GM18511 (cell line): ENCODE results near the gene HEG1.

Experiments
- ATAC-seq: cut with Tn5 transposase; IDR thresholded peaks from one replicate; pipeline ENCODE4 v1.9.1; 2021; ENCODE audit warnings: mild to moderate bottlenecking, moderate library complexity; ENCODE audit not compliant: unreplicated experiment

The HEG1 gene

DNA sequence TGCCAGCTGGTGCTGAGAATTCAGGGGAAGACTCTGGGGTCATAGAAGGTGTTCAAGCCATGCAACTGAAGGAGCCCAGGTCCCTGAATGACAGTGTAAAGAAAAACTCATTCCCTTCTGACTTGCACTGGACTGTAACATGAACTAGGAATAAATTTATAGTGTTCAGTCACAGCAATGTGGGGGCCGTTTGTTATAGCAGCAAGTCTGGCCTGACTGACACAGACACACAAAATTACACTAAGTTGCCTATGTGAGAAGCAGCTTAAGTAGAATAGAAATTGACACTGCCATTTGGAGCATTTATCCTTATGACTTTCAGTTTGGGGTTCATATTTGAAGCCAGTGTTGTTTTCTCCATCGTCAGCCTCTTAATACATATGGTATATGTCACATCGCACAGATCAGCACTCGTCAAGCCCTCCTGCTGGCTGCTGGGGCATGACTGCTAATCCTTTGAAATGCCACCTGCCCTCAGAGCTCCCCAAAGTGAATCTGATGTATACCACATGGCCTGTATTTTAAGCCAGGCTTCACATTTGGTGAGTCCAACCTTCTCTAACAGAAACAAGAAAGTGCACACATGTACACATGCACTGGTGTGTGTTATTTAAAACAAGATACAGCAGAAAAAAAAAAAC, 17.1 kb upstream of the HEG1 start:
- no peak for ATAC-seq

DNA sequence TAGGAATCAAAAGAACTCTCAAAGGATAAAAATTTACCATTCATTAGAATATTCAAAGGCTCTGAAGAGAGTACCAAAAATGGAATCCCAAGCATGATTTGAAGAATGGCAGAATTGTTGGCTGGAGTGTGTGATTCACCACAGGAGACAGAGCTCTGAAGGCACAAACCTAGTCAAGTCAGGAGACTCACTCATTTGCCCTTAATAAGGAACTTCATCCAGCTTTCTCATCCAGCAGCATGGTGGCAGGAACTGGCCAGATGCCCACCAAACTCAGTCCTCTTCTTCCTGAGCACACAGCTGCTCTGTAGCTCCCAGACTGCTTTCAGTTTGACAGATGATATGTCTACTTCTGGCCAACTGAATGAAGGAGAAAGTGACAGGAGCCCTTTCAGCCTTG, 16.5 kb upstream of the HEG1 start:
- ATAC-seq = no peak

DNA sequence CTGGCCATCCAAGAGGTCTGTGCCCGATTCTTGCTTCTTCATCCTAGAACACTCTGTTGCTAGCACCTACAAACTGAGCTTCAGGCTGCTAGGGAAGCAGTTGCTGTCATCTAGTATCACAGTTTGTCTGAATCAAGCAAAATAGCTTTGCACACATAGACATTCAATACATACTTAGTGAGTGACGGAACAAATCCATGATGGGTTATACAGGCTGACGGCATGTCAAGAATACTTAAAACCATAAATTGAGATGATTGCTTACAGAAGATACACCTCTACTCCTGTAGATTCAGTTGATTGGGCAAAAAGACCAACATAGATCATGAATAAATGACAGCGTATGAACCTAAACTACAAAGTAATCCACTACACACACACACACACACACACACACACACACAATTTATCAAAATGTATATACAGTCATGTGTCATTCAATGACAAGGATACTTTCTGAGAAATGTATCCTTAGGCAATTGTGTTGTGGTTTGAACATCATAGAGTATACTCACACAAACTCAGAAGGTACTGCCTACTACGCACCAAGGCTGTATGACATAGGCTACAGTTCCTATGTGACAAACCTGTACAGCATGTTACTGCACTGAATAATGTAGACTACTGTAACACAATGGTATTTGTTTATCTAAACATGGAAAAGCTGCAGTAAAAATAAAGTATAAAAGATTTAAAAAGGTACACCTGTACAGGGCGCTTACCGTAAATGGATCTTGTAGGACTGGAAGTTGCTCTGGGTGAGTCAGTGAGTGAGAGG, 14.4 kb upstream of the HEG1 start:
- ATAC-seq = no peak

DNA sequence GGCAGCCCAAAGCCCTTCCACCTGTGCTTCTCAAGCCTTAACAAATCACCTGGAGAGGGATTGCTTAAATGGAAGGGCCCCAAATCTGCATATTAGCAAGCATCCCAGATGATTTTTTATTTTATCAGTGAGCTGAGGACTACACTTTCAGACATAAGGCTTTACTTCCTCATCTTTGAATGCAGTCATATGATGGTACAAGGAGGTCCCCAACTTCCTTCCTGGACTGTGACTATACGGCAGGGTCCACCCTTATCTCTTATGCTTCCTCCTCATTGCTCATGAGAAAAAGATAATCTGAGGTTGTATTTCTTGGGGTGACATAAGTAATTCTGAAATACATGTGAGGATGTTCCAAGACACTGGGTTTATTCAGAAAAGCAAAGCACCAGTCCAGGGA, 13.7 kb upstream of the HEG1 start:
- ATAC-seq = no peak

DNA sequence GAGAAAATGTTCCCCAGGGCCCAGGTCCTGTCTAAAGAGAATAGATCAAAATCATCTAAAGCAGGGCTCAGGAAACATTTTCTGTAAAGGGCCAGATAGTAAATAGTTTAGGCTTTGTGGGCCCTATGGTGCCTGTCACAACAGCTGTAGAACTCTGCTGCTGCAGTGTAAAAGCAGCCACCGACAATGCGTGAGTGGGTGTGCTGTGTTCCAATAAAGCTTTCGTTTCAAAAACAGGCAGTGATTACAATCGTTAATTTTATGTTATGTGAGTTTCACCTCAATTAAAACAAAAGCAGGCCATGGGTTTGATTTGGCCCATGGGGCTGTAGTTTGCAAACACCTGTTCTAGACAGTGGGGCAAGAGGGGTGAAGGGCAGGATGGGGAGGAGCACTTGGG, 12.5 kb upstream of the HEG1 start:
- ATAC-seq = no peak

DNA sequence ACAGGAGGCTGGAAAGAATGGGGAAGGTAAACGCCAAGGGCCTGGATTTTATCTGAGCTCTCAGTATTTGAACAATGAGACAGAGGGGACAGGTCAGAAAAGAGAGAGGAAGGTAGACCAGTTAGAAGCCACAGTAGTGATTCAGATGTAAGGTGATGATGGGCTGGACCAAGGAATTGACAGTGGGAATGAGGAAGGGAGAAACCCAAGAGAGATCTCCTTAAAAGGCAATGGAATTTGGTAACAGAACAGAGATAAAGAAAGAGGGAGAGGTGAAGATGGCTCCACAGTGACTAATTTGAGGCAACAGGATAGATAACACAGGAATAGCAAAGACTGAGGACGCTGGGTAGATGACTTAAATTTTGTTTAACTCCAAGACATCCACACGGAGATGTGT, 11.4 kb upstream of the HEG1 start:
- ATAC-seq = no peak

DNA sequence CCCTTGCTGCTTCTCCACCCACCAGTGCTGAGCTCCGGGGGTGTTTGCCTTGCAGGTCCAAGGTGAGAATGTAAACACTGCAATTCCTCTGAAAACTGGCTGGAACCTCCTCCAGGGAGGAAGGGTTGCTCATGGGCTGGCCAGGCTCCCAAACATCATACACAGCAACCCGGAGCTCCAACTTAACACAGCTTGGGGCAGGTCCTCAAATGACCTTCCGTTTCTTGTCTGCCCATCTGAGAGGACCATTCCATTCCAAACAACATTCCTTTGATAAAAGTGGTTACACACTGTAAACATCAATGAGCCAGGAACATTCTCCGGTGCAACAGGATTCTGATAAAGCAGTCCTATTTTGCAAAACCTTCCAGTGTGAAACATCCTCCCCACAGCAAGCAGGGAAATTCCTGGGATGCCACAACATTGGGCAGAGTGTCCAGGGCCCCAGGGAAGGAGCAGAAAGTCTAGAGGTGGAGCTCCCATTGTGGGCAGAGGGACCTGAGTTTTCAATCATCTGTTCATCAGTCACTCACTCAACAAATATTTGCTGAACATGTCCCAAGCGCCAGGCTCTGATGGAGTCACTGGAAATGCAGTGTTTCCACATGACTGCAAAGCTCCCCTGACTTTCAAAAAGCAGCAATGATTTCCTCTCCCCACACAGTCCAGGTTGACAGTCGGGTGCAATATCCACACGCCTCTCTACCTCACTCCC, 7.3 kb upstream of the HEG1 start:
- no peak for ATAC-seq

DNA sequence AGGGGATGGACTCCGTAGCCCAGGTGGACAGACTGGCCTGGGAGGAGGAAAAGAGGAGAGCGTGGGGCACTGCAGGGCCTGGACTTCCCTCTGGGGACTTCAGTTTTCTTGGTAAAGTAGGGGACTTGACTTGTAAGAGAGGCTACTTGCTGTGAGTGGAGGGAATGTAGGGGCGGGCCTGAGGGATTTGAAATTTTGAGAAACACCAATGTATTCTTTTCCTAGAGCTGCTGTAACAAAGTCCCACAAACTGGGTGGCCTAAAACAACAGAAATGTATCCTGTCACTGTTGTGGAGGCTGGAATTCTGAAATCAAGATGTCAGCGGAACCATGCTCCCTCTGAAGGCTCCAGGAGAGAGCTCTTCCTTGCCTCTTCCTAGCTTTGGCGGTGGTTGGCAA, 5.8 kb upstream of the HEG1 start:
- no peak for ATAC-seq

DNA sequence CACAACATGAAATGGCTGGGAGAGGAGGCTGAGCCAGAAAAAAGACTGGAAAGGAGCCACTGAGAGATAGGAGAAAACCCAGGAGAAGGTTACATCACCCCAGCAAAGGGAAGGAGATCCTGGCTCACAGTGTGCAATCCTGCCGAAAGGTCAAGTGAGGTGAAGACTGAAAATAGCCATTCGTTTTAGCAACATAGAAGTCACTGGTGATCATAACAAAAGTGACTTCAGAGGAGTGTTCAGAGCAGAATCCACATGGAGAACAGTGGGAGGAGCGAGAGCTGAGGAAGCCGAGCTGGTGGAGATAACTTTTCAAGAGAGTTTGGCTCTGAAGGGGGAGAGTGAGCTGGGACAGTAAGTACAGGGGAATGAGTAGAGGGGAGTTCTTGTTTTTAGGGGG, 5.4 kb upstream of the HEG1 start:
- no peak for ATAC-seq

DNA sequence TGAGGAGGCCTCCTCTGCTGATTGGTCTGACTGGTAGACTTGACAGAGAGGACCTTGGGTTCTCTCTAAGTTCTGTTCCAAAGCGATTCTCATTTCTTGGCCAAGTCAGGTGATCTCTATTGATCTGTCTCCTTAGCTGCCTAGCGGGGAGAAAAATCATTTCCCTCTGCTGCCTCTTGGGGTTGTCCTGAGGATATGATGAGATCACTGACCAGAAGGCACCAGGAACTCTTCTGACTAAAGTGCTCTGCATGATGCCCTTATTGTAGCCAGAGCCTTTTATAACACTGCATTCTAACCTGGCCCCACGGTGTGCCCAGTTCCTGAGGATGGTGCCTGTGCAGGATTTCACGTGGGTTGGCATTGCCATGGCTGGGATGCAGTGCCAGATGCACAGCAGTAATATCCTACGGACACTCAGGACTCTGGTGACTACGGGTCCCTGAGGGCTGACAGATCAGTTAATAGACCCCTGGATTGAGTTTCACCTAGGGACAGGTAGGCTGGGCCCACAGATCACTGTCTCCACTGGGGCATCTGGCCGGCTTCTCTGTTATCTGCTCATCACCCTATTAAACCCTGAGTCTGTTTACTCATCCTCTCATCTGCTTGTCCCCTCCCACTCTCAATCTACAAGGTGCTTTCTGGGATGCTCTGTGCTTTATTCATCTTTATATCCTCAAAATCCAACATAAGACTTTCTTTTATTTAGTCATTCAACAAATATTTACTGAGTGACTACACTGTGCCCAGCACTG, 3.9 kb upstream of the HEG1 start:
- ATAC-seq = no peak

DNA sequence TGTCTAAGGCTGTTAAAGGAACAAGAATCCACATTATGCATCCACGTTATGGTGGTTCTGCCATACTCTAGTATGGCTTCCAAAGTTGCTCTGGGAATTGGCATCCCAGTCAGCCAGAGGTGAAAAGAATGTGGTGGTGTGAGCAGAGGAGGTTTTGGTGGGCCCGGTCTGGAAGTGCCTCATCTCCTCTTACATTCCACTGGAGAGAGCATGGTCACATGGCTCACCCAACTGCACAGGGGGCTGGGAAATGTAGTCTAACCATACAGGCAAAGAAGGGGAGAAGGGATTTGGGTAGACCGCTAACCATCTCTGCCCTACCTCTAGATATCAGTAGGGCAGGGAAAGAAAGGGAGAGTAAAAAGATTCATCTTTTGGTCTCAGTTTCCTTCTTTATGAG, 3.2 kb upstream of the HEG1 start:
- ATAC-seq = no peak

DNA sequence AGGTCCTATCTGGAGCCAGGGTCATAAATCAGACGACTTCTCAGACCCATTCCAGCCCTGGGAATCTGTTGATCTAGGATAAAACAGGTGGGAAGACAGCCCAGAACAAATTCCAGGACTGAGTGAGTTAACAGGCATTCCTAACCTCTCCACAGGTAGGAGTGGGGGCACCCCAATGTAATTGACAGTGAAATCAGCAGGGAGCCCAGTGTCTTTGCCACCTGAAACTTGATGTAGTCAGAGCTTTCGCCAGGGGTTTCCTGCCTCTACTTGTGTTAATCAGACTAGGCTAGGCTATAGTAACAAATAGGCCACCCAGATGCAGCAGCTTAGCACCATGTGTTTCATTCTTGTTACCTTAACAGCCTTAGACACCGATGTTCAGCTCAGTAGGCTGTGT, 2.7 kb upstream of the HEG1 start:
- ATAC-seq = no peak

DNA sequence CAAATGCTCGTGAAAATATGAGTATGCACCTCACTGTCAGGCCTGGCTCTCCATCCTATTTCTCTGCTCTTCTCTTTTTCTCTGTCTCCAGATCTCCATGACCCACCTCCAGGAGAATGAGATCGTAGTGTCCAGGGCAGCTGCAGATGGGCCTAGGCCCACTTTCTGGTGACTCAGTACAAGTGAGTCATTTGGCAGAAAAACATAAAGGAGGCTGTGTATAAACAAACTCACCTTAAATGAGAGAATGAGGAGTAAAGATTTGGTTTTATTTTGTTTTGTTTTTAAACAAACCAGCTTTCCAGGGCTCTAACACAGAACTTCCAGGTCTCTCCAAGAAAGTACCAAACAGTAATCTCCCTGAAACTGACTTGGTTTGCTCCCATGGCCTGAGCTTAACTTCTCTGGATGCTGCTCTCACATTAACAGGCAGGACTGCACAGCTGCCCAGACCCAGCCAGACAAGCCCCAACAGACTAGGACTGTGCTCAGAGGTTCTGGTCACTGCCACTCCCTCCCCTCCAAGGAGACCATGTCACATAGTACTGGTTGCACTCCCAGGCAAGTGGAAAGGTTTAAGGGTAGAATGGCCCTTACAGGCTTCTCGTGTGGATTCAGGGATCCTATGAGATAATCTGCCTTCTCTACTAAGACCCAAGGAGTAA, 1.5 kb upstream of the HEG1 start:
- no peak for ATAC-seq

DNA sequence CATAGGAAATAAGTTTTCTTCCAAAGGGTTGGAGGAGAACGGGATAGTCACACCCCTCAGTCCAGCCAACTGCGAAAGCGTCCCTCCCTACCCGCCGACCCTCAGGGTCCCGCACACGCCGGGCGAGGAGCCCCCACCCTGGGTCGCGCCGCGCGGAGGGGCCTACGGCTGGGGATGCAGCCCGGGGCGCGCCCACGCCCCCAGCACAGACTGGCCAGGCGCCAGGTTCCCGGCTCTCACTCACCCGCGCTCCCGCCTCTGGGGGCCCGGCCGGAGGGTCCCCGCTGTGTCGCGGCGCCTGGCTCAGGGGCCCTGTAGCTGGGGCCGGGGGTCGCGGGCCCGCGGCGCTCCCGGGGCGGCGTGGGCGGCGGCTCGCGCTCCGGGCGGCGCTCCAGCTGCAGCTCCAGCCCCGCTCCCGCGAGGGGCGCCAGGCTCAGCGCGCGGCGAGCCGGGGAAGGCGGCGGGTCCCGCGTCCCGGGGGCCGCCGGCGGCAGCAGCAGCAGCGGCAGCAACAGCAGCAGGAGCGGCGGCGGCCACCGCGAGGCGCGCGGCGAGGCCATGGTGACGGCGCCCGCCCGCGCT, 375 bp downstream of the HEG1 start:
- ATAC-seq = peak; percentile 30

DNA sequence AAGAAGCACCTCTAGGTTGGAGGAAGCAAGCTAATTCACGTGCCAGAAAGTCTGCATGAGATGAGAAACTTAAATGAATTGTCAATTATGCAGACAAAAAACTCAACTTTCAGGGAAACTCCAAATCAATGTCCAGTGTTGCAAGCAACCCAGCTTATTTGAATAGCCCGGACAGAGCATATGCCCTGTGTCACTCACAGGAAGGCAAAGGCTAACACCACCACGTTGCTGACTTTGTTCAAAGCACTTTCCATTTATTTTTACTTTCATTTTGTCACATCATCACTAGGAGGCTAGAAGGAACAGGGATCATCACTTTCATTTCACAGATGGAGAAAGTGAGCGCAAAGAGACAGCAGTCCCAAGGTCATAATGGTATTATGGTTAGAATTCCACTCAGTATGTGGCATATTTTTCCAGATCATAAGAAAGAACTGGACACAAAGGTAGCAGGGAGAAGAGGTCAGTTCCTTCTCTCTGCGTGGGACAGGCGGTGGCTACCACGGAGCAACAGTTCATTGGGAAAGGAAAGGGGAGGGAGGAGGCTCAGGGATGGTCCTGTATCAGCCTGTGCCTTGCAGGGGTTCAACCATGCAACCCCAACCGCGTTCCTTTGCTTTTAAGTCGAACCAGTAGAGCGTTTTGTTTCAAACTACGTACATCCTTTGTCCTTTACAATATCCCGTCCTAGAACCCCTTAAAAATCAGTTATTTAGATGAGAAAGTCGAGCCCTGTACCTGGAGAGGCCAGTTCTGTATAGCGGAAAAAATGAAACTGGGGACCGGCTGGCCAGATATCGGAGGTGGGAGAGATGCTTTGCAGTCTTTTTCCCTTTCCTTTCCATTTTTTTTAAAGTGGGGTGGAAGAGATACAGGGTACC, 1.1 kb downstream of the HEG1 start:
- no peak for ATAC-seq

DNA sequence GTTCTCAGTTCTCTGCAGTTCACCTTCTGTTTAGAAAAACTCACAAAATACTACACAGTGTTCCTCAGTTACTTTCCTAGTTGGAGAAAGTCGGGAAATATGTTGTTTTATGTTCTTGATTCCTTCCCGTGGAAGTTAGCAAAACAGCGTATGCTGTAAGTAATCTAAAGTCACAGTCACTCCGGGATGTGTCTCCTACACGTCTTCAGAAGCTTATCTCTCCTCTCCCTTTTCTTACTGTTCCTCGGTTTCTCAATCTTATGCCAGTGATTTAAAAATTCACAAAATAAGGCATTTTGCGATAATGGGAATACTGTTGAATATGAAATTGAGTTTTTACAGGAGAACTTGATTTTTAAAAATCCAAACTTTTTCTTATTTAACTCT, 1.7 kb downstream of the HEG1 start:
- no peak for ATAC-seq

DNA sequence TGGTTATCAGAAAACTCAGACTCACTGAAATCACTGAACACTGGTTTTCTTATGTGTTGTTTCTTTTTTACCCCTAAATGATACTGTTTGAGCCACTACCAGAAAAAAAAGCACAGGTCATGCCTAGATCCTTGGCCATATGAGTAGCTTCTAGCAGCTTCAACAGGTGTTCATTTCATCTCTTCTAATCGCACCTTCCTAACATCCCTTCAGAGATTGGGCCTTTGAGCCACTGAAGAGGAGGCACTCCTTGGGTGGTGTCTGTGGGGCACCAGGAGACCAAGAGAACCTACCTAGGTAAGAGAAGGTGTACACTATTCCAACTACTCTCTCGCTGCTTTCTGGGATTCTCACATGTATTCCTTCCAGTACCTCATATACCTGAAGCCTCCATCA, 2.5 kb downstream of the HEG1 start:
- ATAC-seq = no peak

DNA sequence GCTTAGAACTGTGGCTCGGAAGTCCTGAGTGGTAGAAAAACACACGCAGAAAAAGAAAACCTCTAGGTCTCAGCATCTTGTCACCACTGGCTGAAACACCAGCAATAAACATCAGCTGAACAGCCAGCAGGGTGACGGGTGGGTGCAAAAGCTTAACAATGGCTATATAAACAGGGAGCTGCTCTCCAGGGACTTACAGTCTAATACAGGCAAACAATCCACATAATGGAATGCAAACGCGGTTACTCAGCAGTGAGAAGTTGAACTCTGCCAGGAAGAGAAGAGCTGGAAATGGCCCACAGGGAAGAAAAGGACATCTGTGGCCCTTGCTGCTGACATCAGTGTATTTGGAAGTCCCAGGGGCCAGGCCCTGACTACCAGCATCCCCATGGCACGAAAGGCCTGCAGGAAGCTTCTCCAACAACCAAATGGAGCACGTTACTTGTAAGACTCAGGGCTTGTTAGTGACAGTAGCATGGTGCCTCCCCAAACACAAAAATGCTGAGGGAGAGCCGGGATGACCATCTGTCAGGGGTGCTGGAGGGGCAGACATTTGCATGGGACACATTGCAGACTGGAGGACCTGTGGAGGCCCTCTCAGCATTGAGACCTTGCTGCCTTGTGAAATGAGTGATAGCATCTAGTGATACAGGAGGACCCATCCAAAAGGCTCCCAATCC, 3.0 kb downstream of the HEG1 start:
- no peak for ATAC-seq
